Large intestine (tissue), 12 donors: ENCODE results near the gene ANKRD39. TPM values are rescaled to one million over a fixed set of nuclear protein-coding genes. Genes with fewer than 3 reads are reported as not detected.

Source experiments
- DNase-seq, 2 donors: peaks; one replicate each; pipeline versions ENCODE4 v3.0.0 to v3.0.0-alpha.2; 2013
- H3K27ac ChIP-seq: one replicate; pipeline ENCODE4 v1.5.1; 2013; ENCODE audit warnings: low read length
- H3K27me3 ChIP-seq: 2 replicates; pipeline ENCODE4 v1.6.1; 2013; ENCODE audit warnings: low read length; ENCODE audit not compliant: control insufficient read depth, insufficient read depth
- H3K36me3 ChIP-seq: 2 replicates; pipeline ENCODE4 v1.6.1; 2013; ENCODE audit warnings: low read length; ENCODE audit not compliant: control insufficient read depth, insufficient read depth
- H3K4me1 ChIP-seq: one replicate; pipeline ENCODE4 v1.6.1; 2013; ENCODE audit warnings: low read length; ENCODE audit not compliant: control insufficient read depth, insufficient read depth
- H3K4me3 ChIP-seq: one replicate; pipeline ENCODE4 v1.5.1; 2013; ENCODE audit warnings: low read length
- H3K9me3 ChIP-seq: one replicate; pipeline ENCODE4 v1.6.1; 2013; ENCODE audit warnings: mild to moderate bottlenecking, low read depth, low read length, moderate library complexity; ENCODE audit not compliant: control insufficient read depth
- WGBS: methylation state at CpG from one replicate; pipeline ENCODE4 v1.1.5; 2013; ENCODE audit warnings: low lambda C conversion rate; ENCODE audit not compliant: insufficient coverage; 5-methylcytosine and 5-hydroxymethylcytosine counted together
- long read RNA-seq, 11 donors: transcript quantifications; one replicate each; lab custom pipeline, GENCODE V29; 2026
- polyA plus RNA-seq: library from polyadenylated mRNA; unstranded; fragments of 120-200 nt; gene quantifications from one replicate; pipeline ENCODE4 v1.2.1, GENCODE V29; 2013

The ANKRD39 gene, protein sequence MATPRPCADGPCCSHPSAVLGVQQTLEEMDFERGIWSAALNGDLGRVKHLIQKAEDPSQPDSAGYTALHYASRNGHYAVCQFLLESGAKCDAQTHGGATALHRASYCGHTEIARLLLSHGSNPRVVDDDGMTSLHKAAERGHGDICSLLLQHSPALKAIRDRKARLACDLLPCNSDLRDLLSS
- polyA plus RNA-seq, result 9.6 TPM
- long read RNA-seq, donor 1, partial matches to known transcripts, result 0 of 4 reads
- long read RNA-seq, donor 1, other reads (novel, unspliced or antisense), result 0 of 4 reads
- long read RNA-seq, donor 2, transcript ANKRD39-201 (4 exons, 976 nt), result major isoform, 8 of 8 reads
- long read RNA-seq, donor 2, partial matches to known transcripts, result 0 of 8 reads
- long read RNA-seq, donor 2, other reads (novel, unspliced or antisense), result 0 of 8 reads
- long read RNA-seq, donor 3, result 0 reads
- long read RNA-seq, donor 4, result 0 reads
- long read RNA-seq, donor 5, partial matches to known transcripts, result 0 of 4 reads
- long read RNA-seq, donor 5, other reads (novel, unspliced or antisense), result 0 of 4 reads
- long read RNA-seq, donor 6, partial matches to known transcripts, result 0 of 4 reads
- long read RNA-seq, donor 6, other reads (novel, unspliced or antisense), result 0 of 4 reads
- long read RNA-seq, donor 7, transcript ANKRD39-201 (4 exons, 976 nt), result major isoform, 6 of 6 reads
- long read RNA-seq, donor 7, partial matches to known transcripts, result 0 of 6 reads
- long read RNA-seq, donor 7, other reads (novel, unspliced or antisense), result 0 of 6 reads
- long read RNA-seq, donor 8, transcript ANKRD39-201 (4 exons, 976 nt), result major isoform, 7 of 7 reads
- long read RNA-seq, donor 8, partial matches to known transcripts, result 0 of 7 reads
- long read RNA-seq, donor 8, other reads (novel, unspliced or antisense), result 0 of 7 reads
- long read RNA-seq, donor 9, transcript ANKRD39-201 (4 exons, 976 nt), result major isoform, 6 of 6 reads
- long read RNA-seq, donor 9, partial matches to known transcripts, result 0 of 6 reads
- long read RNA-seq, donor 9, other reads (novel, unspliced or antisense), result 0 of 6 reads
- long read RNA-seq, donor 10, transcript ANKRD39-201 (4 exons, 976 nt), result major isoform, 7 of 7 reads
- long read RNA-seq, donor 10, partial matches to known transcripts, result 0 of 7 reads
- long read RNA-seq, donor 10, other reads (novel, unspliced or antisense), result 0 of 7 reads
- long read RNA-seq, donor 11, transcript ANKRD39-201 (4 exons, 976 nt), result major isoform, 7 of 7 reads
- long read RNA-seq, donor 11, partial matches to known transcripts, result 0 of 7 reads
- long read RNA-seq, donor 11, other reads (novel, unspliced or antisense), result 0 of 7 reads

DNA sequence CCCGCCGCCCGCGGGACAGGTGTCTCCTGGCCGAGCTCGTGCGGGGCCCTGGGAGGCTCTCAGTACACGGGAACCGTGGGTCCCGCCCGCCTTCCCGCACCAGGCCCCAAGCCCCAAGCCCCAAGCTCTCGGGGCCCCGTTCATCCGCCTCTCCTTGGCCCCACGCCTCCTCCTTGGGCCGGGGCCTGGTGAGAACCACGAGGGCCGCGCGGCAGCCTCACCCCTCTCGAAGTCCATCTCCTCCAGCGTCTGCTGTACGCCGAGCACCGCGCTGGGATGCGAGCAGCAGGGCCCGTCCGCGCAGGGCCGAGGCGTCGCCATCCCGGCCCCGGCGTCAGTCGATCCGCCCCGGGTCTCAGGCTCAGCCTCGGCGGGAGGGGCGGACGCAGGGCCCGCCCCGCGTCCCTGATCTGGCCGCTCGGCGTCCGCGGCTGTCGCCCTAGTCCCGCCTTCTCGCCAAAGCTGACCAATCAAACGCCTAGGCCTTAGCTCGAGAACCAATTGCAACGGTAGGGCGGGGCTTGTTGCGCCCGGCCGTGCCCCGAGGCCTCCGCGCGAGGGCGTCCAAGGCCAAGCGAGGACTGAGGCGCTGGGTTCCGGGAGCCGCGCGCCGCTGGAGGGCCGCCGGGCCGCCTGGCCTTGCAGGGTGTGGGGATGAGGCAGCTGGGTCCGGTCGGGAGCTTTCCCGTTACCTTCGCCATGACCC lies at the start of gene ANKRD39:
ANKRD39 (minus strand) TSS at position 350 of the 706 bp plus-strand sequence; CDS start at position 321, 29 bp downstream.
- WGBS, result no CpG with 5 or more reads among the region's 81 CpGs
- Histone ChIP-seq H3K4me3 (peak within 1 kb of the TSS; percentile 92), H3K9me3 (no peaks in the 10 kb centered on the region), H3K27me3 (no peaks in the 10 kb centered on the region), H3K27ac (peak within 1 kb of the TSS; percentile 62), H3K4me1 (peaks cover 18% of the 10 kb centered on the region), H3K36me3 (peaks cover 34% of the 10 kb centered on the region)
- peak; percentile 99 for DNase-seq

DNA sequence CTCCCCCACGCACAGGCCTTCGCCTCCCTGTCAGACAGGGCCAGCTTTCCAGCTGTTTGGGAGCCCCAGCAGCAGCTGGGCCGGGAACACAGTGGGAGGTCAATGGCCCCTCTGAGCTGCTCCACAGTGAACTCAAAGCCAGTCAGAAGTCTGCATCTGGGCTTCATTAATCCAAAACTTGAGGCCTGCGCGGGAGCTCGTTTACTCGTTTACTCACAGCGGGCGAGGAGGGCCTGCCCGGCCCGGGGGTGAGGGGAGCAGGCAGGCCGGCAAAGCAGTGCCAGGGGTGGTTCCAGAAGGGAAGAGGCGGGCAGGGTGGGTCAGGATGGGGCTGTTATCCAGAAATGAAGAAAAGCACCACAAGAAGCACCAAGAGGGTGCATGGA lies 48.9 kb upstream of the ANKRD39 start:
- H3K9me3 ChIP-seq, result no peaks in the 10 kb centered on the region
- H3K4me3 ChIP-seq, result no peak overlapping the region

DNA sequence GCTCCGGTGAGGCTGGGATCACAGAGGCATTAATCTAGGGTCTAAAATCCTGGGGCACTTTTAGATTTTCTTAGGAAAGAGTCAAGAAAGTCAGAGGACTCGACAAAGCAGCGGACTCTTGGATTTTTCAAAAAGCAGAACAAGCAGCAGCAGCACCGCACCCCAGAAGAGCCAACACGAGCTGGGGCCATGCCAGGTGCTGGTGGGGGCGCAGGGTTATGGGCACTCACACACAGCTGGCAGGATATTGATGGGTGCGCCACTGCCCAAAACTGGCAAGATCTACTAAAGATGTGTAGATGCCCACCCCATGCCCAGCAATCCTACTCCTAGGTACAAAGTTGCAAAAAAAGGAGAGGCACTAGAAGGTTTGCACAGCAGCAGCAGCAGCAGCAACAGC lies 46.0 kb upstream of the ANKRD39 start:
- peaks cover 16% of the 10 kb centered on the region for H3K4me1 ChIP-seq
- WGBS, result no CpG with 5 or more reads among the region's 7 CpGs
- H3K9me3 ChIP-seq, result no peaks in the 10 kb centered on the region
- H3K36me3 ChIP-seq, result no peaks in the 10 kb centered on the region
- no peak for DNase-seq
- no peaks in the 10 kb centered on the region for H3K27me3 ChIP-seq
- H3K27ac ChIP-seq, result no peak overlapping the region
- no peak overlapping the region for H3K4me3 ChIP-seq

More for the DNA sequence above, 48.9 kb upstream of the ANKRD39 start:
- Histone ChIP-seq H3K4me1 (peaks cover 16% of the 10 kb centered on the region), H3K27ac (peak overlapping the region; percentile 67), H3K27me3 (no peaks in the 10 kb centered on the region), H3K36me3 (no peaks in the 10 kb centered on the region)
- DNase-seq, result peak in 1 of 2 donors; percentile 35
- WGBS, result no CpG with 5 or more reads among the region's 13 CpGs

DNA sequence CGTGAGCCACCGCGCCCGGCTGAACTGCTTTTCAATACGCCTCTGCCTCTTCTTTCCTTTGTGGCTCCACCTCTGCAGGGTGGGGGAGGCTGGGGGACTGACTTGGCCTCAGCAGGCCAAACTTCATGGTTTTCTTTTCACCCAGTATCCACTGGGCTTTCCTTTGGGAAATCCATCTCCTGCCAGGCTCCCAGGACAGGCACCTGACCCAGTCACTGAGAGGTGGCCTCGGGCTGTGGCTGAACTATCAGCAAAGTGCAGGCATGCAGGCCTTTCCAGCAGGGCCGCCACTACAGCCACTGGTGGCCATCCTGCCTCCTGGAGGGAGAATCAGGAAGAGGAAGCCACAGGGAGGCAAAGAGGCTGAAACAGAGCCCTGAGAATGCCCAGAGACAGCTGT lies 45.5 kb upstream of the ANKRD39 start:
- no peaks in the 10 kb centered on the region for H3K27me3 ChIP-seq
- H3K27ac ChIP-seq, result no peak overlapping the region
- H3K4me1 ChIP-seq, result peaks cover 16% of the 10 kb centered on the region
- no peaks in the 10 kb centered on the region for H3K9me3 ChIP-seq
- H3K4me3 ChIP-seq, result no peak overlapping the region
- WGBS, result 100% methylated on average over 1 of the region's 7 CpGs
- no peaks in the 10 kb centered on the region for H3K36me3 ChIP-seq
- DNase-seq, result no peak

DNA sequence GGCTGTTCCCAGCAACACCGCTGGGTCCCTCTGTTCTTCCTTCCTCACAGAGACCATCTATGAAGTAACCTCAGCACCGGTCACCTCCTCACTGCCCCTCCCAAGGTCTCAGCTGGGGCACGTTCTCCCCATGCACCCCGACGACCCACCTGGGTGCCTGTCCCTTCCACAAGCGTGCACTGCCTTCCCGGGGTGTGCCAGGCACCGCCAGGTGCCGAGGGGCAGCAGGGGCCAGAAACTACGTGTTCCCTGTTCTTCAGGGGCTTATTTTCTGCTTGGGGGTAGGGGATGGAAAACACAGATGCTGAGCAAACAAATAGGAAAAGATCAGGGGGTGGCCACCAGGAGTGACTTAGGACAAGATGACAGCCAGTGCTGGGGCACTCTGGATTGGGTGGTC lies 42.4 kb upstream of the ANKRD39 start:
- no peaks in the 10 kb centered on the region for H3K36me3 ChIP-seq
- H3K9me3 ChIP-seq, result no peaks in the 10 kb centered on the region
- WGBS, result no CpG with 5 or more reads among the region's 10 CpGs
- no peaks in the 10 kb centered on the region for H3K27me3 ChIP-seq
- no peak overlapping the region for H3K27ac ChIP-seq
- no peak for DNase-seq
- peaks cover 9% of the 10 kb centered on the region for H3K4me1 ChIP-seq
- H3K4me3 ChIP-seq, result no peak overlapping the region

DNA sequence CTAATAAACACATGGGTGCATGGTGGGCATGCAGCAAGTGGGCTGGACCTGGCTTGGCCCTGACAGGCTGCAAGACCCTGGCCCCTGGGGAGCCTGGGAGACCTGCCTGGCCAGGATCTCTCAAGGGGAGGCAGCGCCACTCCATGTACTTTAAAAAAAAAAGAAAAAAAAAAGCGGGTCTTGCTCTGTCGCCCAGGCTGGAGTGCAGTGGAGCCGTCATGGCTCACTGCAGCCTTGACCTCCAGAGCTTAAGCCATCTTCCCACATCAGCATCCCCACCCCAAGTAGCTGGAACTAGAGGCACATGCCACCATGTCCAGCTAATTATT lies 41.6 kb upstream of the ANKRD39 start:
- no CpG with 5 or more reads among the region's 4 CpGs for WGBS
- Histone ChIP-seq H3K9me3 (no peaks in the 10 kb centered on the region), H3K27me3 (no peaks in the 10 kb centered on the region), H3K36me3 (no peaks in the 10 kb centered on the region), H3K4me3 (no peak overlapping the region), H3K4me1 (peaks cover 9% of the 10 kb centered on the region), H3K27ac (no peak overlapping the region)
- no peak for DNase-seq

DNA sequence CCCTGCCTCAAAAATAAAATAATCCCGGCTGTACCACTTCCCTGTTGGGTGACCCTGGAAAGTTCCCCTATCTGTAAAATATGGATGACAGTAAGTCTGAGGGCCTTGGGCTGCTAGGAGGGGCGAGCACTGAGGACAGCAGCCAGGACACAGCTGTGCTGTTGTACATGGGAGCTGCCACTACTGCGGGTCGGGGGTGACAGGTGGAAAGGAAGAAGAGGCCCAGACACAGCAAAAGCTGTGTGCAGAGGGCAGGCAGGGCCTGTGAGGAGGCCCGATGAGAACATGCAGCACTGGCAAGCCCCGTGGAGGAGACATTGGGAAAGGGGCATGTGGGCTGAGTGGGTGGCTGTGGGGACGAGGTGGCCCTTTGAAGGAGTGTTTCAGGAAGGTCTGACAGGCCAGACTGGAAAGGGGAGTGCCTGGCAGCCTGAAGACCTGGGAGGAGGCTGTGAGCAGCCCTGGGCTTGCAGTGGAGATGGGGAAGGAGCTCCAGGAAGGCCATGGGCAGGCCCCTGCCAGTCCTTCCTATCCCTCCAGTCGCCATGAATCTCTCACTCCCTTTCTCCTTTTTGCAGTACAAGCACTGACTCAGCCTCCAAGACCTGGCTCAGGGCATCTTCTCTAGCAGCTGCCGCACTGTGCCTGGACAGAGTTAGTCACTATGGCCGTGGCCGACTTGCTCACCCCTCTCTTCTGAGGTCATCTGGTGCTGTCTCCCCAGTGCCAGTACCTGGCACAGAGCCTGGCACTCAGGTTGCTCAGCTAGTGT lies 41.0 kb upstream of the ANKRD39 start:
- H3K27ac ChIP-seq, result no peak overlapping the region
- WGBS, result 100% methylated on average over 1 of the region's 11 CpGs

DNA sequence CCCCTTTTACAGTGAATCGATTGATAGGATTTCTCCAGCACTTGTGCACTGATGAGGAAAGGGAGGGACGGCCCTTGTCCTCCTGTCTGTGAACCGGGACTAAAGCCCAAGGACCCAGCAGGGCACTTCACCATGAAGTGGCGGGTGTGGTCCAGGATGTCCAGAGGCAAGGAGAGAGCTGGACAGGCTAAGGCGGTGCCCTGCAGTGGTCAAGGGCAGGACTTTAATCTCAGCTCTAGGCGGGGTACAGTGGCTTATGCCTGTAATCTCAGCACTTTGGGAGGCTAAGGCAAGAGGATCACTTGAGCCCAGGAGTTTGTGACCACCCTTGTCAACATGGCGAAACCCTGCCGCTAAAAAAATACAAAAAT lies 40.3 kb upstream of the ANKRD39 start:
- no peak for DNase-seq
- no CpG with 5 or more reads among the region's 8 CpGs for WGBS
- H3K9me3 ChIP-seq, result no peaks in the 10 kb centered on the region
- no peaks in the 10 kb centered on the region for H3K36me3 ChIP-seq
- H3K4me3 ChIP-seq, result no peak overlapping the region
- H3K27me3 ChIP-seq, result no peaks in the 10 kb centered on the region
- H3K27ac ChIP-seq, result no peak overlapping the region
- H3K4me1 ChIP-seq, result peaks cover 9% of the 10 kb centered on the region

More for the DNA sequence above, 41.0 kb upstream of the ANKRD39 start:
- Histone ChIP-seq H3K9me3 (no peaks in the 10 kb centered on the region), H3K4me3 (no peak overlapping the region), H3K4me1 (peaks cover 9% of the 10 kb centered on the region), H3K27me3 (no peaks in the 10 kb centered on the region), H3K36me3 (no peaks in the 10 kb centered on the region)
- DNase-seq, result no peak

DNA sequence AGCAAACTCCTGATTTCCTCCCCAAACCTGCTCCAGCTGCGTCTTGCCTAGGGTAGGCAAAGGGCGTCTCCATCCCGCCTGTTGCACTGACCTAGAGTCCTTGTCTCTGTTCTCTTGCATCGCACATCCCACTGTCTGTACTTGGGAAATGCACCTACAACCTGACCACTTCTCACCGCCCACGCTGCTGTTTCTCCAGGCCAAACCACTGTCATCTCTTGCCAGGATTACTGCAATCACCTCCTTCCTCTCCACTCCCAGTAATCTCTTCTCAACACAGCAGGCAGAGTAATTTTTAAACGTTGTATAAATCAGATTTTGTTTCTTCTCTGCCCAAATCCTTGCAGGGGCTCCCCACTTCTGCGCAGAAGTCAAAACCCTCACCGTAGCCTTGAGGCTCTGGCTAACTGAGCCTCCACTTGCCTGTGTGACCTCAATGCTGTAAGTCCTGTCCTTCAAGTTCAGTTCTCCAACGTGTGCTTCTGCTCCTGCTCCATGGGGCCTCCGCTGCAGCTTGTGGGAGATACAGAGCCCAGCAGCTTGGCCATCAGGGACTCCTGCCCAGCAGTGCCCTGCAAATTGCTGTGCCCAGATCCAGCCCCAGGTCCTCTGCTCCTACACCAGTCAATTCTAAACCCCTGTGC lies 39.8 kb upstream of the ANKRD39 start:
- H3K4me1 ChIP-seq, result peaks cover 9% of the 10 kb centered on the region
- no peaks in the 10 kb centered on the region for H3K9me3 ChIP-seq
- H3K4me3 ChIP-seq, result no peak overlapping the region
- DNase-seq, result no peak
- H3K27ac ChIP-seq, result no peak overlapping the region
- H3K27me3 ChIP-seq, result no peaks in the 10 kb centered on the region
- no peaks in the 10 kb centered on the region for H3K36me3 ChIP-seq
- WGBS, result 100% methylated on average over 2 of the region's 11 CpGs
